SU-DHL-6 (cell line): ENCODE measurements around the gene ANK3.

Source experiments
- H2AFZ ChIP-seq: fragments of 200-600 bp; sonication (generic); 2 replicates; pipeline ENCODE4 v1.6.1; 2014; ENCODE audit warnings: low read depth, mild to moderate bottlenecking, moderate library complexity, mixed read lengths, antibody characterized with exemption, low read length; ENCODE audit not compliant: severe bottlenecking
- H3F3A ChIP-seq: fragments of 200-600 bp; shearing (Covaris generic); 2 replicates; pipeline ENCODE4 v1.6.0; 2016; ENCODE audit warnings: antibody characterized with exemption, mild to moderate bottlenecking; ENCODE audit not compliant: insufficient read depth
- H3K27ac ChIP-seq: fragments of 200-600 bp; sonication (generic); 2 replicates; pipeline ENCODE4 v1.5.1; 2016; ENCODE audit warnings: low read depth, mild to moderate bottlenecking, low read length, moderate library complexity, mixed read lengths
- H3K27me3 ChIP-seq: fragments of 200-600 bp; sonication (generic), shearing (Covaris generic); 2 replicates; pipeline ENCODE4 v1.6.0; 2014; ENCODE audit warnings: mild to moderate bottlenecking, low read length
- H3K36me3 ChIP-seq: fragments of 200-600 bp; sonication (generic); 2 replicates; pipeline ENCODE4 v1.6.1; 2014; ENCODE audit warnings: mild to moderate bottlenecking, low read length, mixed read lengths
- H3K4me2 ChIP-seq: fragments of 300-600, 200-600 bp; shearing (Covaris generic), sonication (generic); 2 replicates; pipeline ENCODE4 v1.6.0; 2014; ENCODE audit warnings: low read length, low read depth, mild to moderate bottlenecking; ENCODE audit not compliant: poor library complexity, severe bottlenecking
- H3K4me3 ChIP-seq: fragments of 200-600 bp; sonication (generic); 2 replicates; pipeline ENCODE4 v1.5.1; 2014; ENCODE audit warnings: antibody characterized with exemption, low read length, mild to moderate bottlenecking, mixed read lengths; ENCODE audit not compliant: insufficient read depth, poor library complexity, severe bottlenecking
- H3K79me2 ChIP-seq: fragments of 200-600 bp; sonication (generic); 2 replicates; pipeline ENCODE4 v1.6.1; 2014; ENCODE audit warnings: mild to moderate bottlenecking, low read length, moderate library complexity; ENCODE audit not compliant: insufficient read depth
- H3K9ac ChIP-seq: fragments of 200-600 bp; sonication (generic); 2 replicates; pipeline ENCODE4 v1.7.0; 2014; ENCODE audit warnings: mild to moderate bottlenecking, low read length
- H3K9me2 ChIP-seq: fragments of 200-600 bp; sonication (generic); replicated peaks from 2 replicates; pipeline ENCODE4 v1.6.1; 2014; ENCODE audit warnings: low read length; ENCODE audit not compliant: insufficient read depth
- H3K9me3 ChIP-seq: fragments of 200-600 bp; sonication (generic); 2 replicates; pipeline ENCODE4 v1.6.1; 2014; ENCODE audit warnings: low read length, mixed read lengths; ENCODE audit not compliant: insufficient read depth
- H4K20me1 ChIP-seq: fragments of 200-600 bp; sonication (generic); 2 replicates; pipeline ENCODE4 v1.6.1; 2014; ENCODE audit warnings: low read depth, mild to moderate bottlenecking, antibody characterized with exemption, low read length, moderate library complexity, mixed read lengths
- CTCF ChIP-seq: fragments of 200-600 bp; sonication (generic); IDR thresholded peaks from one replicate; pipeline ENCODE4 v1.5.1; 2017; ENCODE audit warnings: antibody characterized with exemption, mild to moderate bottlenecking, low read length, moderate library complexity; ENCODE audit not compliant: insufficient read depth, poor library complexity, severe bottlenecking
- EZH2phosphoT487 ChIP-seq: fragments of 200-600 bp; sonication (generic), shearing (Covaris generic); conservative IDR thresholded peaks from 2 replicates; pipeline ENCODE4 v1.6.1; 2018; ENCODE audit warnings: mild to moderate bottlenecking, antibody characterized with exemption, low read length, moderate library complexity, mixed read lengths

ANK3 gene

GRCh38 chr10:60258429-60258797, 131.3 kb downstream of the ANK3 start:
- Histone ChIP-seq H3K27ac (no peak overlapping the region), H3K9me3 (no peaks in the 10 kb centered on the region), H3K36me3 (0 out of 2 replicates have a peak, but pooled peaks cover 7% of the 10 kb centered on the region), H3F3A (no peaks in the 10 kb centered on the region), H3K9ac (no peak overlapping the region), H3K79me2 (no peaks in the 10 kb centered on the region), H4K20me1 (no peaks in the 10 kb centered on the region), H3K4me2 (no peak overlapping the region), H3K27me3 (no peaks in the 10 kb centered on the region), H3K9me2 (no peaks in the 10 kb centered on the region), H2AFZ (no peak overlapping the region), H3K4me3 (no peak overlapping the region)
- TF ChIP-seq CTCF: no peak
- TF ChIP-seq EZH2phosphoT487: no peak

GRCh38 chr10:60257767-60258428, 131.8 kb downstream of the ANK3 start:
- Histone ChIP-seq H3F3A (no peaks in the 10 kb centered on the region), H3K36me3 (0 out of 2 replicates have a peak, but pooled peaks cover 7% of the 10 kb centered on the region), H3K9me3 (no peaks in the 10 kb centered on the region), H3K9ac (no peak overlapping the region), H3K27me3 (no peaks in the 10 kb centered on the region), H3K4me3 (no peak overlapping the region), H3K27ac (no peak overlapping the region), H4K20me1 (no peaks in the 10 kb centered on the region), H3K79me2 (no peaks in the 10 kb centered on the region), H3K9me2 (no peaks in the 10 kb centered on the region), H3K4me2 (no peak overlapping the region), H2AFZ (no peak overlapping the region)
- TF ChIP-seq EZH2phosphoT487: no peak
- no peak for TF ChIP-seq CTCF

GRCh38 chr10:60254776-60255175, 134.9 kb downstream of the ANK3 start:
- no peaks in the 10 kb centered on the region for H4K20me1 ChIP-seq
- TF ChIP-seq CTCF (no peak), EZH2phosphoT487 (no peak)
- no peaks in the 10 kb centered on the region for H3K27me3 ChIP-seq
- no peak overlapping the region for H3K4me2 ChIP-seq
- H3K27ac ChIP-seq: no peak overlapping the region
- H3F3A ChIP-seq: no peaks in the 10 kb centered on the region
- no peak overlapping the region for H2AFZ ChIP-seq
- no peak overlapping the region for H3K4me3 ChIP-seq
- H3K36me3 ChIP-seq: no peaks in the 10 kb centered on the region
- no peaks in the 10 kb centered on the region for H3K9me3 ChIP-seq
- H3K9ac ChIP-seq: no peak overlapping the region
- no peaks in the 10 kb centered on the region for H3K9me2 ChIP-seq
- no peaks in the 10 kb centered on the region for H3K79me2 ChIP-seq
